SK-N-MC (cell line): ENCODE results near the gene TMCC2.

Experiments
- EZH2 ChIP-seq: fragments of 200-600 bp; sonication (generic); IDR thresholded peaks from one replicate; pipeline ENCODE4 v1.6.1; 2017; ENCODE audit warnings: antibody characterized with exemption
- POLR2AphosphoS5 ChIP-seq: IDR thresholded peaks from 2 replicates; pipeline ENCODE4 v1.6.1; 2012; ENCODE audit warnings: mild to moderate bottlenecking, low read depth, low read length, borderline replicate concordance

GRCh38 chr1:205301205-205301821 lies 73.6 kb downstream of the TMCC2 start:
- TF ChIP-seq EZH2 (no peak), POLR2AphosphoS5 (no peak)
